Immature natural killer cell (primary cell): ENCODE data around the gene CXCR6. TPM values are rescaled to one million over a fixed set of nuclear protein-coding genes. Genes with fewer than 3 reads are reported as not detected.

Experiments used
- DNase-seq, 3 donors: peaks; one replicate each; pipeline ENCODE4 v3.0.0; 2022; ENCODE audit warnings: mixed read lengths in 1 of 3
- H3K27ac Mint-ChIP-seq, 6 donors: one replicate each; pipeline ENCODE4 v1.8.0; 2020; ENCODE audit warnings: mixed read lengths in 6 of 6, mild to moderate bottlenecking in 5 of 6, inconsistent platforms in 4 of 6, moderate library complexity in 3 of 6
- H3K27me3 Mint-ChIP-seq, 3 donors: one replicate each; pipeline ENCODE4 v1.8.0; 2020 to 2021; ENCODE audit warnings: low read depth in 3 of 3, mild to moderate bottlenecking in 3 of 3, mixed read lengths in 3 of 3, moderate library complexity in 3 of 3, inconsistent platforms in 1 of 3
- H3K36me3 Mint-ChIP-seq, 3 donors: one replicate each; pipeline ENCODE4 v1.8.0; 2020; ENCODE audit warnings: mixed read lengths in 3 of 3, inconsistent platforms in 2 of 3, mild to moderate bottlenecking in 2 of 3
- H3K4me1 Mint-ChIP-seq, 2 donors: one replicate each; pipeline ENCODE4 v1.8.0; 2020; ENCODE audit warnings: inconsistent platforms in 2 of 2, mild to moderate bottlenecking in 2 of 2, mixed read lengths in 2 of 2, moderate library complexity in 1 of 2
- H3K4me3 Mint-ChIP-seq, 5 donors: one replicate each; pipeline ENCODE4 v1.8.0; 2020; ENCODE audit warnings: mild to moderate bottlenecking in 5 of 5, mixed read lengths in 5 of 5, inconsistent platforms in 3 of 5, moderate library complexity in 3 of 5
- H3K9me3 Mint-ChIP-seq, 6 donors: one replicate each; pipeline ENCODE4 v1.8.0; 2020; ENCODE audit warnings: mild to moderate bottlenecking in 6 of 6, mixed read lengths in 6 of 6, inconsistent platforms in 4 of 6, moderate library complexity in 3 of 6
- polyA plus RNA-seq, 3 donors: library from polyadenylated mRNA; unstranded; fragments of 300-500 nt; fragmentation: Illumina TruSeq; gene quantifications; one replicate each; pipeline ENCODE4 v1.2.3, GENCODE V29; 2021

Gene CXCR6
- polyA plus RNA-seq, 3 donors from 2014 or later: 2.7 to 14.7 (median 8.5) TPM

DNA sequence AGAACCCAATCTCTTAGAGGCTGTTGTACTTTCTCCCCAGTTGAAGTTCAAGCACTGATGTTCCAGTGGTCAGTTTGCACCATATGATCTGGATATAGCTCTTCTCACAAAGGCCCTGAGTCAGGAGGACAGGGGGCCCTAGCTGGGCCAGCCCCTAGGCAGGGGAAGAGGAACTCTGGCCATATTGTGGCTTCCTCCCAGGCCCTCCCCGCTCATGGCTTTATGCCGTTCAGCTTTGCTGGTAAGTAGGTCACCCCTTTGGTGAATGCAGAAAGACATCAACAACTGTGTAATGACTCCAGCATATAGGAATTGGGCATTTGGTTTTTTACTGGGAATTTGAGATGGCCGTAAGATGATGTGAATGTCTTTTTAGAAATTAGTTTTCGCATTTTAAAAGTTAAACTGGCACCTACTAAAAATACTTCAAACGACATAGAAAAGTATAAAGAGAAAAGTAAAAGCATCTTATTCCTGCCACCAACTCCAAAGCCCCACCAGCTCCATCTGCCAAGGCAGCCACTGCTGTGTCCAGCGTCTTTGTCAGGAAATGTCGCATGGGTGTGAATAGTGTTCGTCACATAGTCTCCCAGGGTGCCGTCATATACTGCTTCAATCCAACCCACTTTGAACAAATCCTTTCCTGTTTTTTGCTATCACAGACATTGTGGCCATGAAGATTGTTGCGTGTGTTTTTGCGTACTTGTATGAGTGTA lies 31.6 kb upstream of the CXCR6 start:
- DNase-seq: peak; percentile 31 to 39 (median 39)
- Mint-ChIP-seq H3K27me3 (peaks cover 2 to 21% (median 16%) of the 10 kb centered on the region in 3 donors), H3K36me3 (peaks cover 22 to 33% (median 32%) of the 10 kb centered on the region in 3 donors), H3K27ac (peak overlapping the region; percentile 60 to 94 (median 78)), H3K4me3 (peak overlapping the region; percentile 25 to 73 (median 50)), H3K4me1 (peaks cover 91 to 98% of the 10 kb centered on the region in 2 donors), H3K9me3 (no peaks in the 10 kb centered on the region)

DNA sequence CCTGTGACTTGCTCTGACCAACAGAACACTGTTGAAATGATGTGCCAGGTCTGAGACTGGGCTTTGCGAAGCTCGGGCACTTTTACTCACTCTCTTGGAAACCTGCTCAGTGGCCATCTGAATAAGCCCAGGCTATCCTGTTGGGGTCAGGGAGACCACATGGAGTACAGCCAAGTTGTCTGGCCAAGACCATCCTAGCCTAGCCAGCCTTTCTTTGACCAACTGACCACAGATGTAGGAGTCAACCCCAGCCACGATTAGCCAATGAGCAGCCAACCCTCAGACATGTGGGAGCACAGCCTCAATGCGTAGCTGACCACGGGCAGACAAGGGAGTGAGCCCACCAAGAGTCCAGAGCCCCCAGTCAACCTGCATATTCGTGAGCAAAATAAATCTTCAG lies 30.8 kb upstream of the CXCR6 start:
- Mint-ChIP-seq H3K27me3 (peaks cover 2 to 22% (median 16%) of the 10 kb centered on the region in 3 donors), H3K27ac (peak overlapping the region in 5 of 6 donors; percentile 8 to 94 (median 84)), H3K4me1 (peaks cover 93 to 98% of the 10 kb centered on the region in 2 donors), H3K36me3 (peaks cover 17 to 30% (median 28%) of the 10 kb centered on the region in 3 donors), H3K4me3 (peak overlapping the region; percentile 25 to 73 (median 50)), H3K9me3 (no peaks in the 10 kb centered on the region)
- DNase-seq: no peak

DNA sequence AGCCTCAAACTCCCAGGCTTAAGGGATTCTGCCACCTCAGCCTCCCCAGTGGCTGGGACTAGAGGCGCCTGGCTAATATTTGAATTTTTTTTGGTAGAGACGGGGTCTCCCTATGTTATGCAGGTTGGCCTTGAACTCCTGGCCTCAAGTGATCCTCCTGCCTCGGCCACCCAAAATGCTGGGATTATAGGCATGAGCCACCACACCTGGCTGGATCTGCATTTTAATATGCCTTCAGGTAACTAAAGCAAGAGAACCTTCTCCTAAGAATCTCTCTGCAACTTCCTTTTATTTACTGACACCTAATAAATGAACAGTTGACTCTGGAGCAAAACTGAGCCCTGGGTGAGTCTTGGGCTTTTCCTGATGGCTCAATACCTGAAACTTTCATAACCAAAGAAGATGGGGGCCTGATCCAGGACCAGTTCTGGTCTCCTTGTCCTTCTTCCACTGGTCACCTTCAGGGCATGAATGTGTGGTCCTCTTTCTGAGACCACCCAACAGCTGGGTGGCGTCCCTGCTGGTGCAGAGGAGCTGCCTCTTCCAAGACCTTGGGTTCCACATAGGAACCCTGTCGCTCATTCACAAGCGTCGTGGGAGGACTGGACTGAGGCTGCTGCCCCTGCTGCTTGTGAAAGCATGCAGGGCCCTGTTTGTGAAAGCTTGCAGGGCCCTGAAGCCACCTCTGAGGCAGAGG lies 28.8 kb upstream of the CXCR6 start:
- Mint-ChIP-seq H3K4me3 (peak overlapping the region; percentile 81 to 94 (median 83)), H3K4me1 (peaks cover 79 to 84% of the 10 kb centered on the region in 2 donors), H3K36me3 (peaks cover 22 to 32% (median 26%) of the 10 kb centered on the region in 3 donors), H3K27me3 (peaks cover 2 to 18% (median 16%) of the 10 kb centered on the region in 3 donors), H3K9me3 (no peaks in the 10 kb centered on the region), H3K27ac (peak overlapping the region; percentile 90 to 95 (median 94))
- DNase-seq: no peak

DNA sequence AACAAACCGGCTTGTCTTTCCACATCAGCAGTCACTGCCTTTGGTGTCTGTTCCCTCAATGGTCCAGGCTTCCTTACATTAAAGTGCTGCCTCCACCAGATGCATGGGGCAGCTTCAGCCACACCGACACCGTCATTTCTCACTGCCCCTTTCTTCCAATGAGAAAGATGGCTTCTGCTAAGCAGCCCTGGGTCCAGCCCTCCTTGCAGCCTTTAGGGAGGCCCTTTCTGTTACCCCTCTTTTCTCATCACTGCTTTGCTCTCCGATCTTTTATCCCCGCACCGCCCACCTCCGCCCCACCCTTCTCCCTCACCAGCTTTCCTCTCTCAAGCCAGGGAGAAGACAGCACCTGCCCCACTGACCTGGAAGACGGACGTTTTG lies 28.2 kb upstream of the CXCR6 start:
- peaks cover 2 to 18% (median 15%) of the 10 kb centered on the region in 3 donors for H3K27me3 Mint-ChIP-seq
- H3K9me3 Mint-ChIP-seq: no peaks in the 10 kb centered on the region
- H3K36me3 Mint-ChIP-seq: peaks cover 16 to 33% (median 21%) of the 10 kb centered on the region in 3 donors
- H3K27ac Mint-ChIP-seq: peak overlapping the region; percentile 90 to 95 (median 94)
- no peak for DNase-seq
- H3K4me1 Mint-ChIP-seq: peaks cover 74 to 79% of the 10 kb centered on the region in 2 donors
- peak overlapping the region; percentile 81 to 94 (median 83) for H3K4me3 Mint-ChIP-seq

DNA sequence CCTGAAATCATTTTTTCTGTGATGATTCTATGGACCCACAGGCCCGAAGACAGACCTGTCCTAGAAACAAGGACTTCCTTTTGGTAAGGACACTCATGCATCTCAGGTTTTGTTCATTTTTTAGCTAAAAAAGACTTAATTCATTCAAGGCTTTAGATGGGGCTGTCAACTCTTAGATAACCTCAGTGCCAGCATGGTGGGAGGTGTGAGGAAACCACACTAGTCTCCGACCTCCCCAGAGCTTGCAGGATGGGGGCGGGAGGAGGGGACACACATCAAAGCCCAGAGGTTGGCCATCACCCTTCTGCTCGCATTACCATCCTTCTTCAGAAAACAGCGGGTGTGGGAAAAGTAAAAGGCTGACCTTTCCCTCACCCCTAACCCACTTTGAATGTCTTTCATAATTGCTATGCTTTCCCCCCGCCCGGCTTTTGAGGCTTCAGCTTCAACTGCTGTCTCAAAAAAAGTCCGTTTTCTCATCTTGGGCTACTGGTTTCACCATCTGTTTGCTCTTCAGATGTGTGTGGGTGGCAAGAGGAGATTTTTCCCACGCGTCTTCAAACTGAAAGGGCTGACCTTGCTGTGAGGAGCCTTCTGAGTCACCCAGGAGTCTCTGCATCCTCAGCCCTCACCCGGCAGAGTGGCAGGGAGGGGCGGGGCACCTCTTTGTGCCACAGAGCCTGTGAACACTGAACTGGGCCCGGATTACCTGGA lies 27.6 kb upstream of the CXCR6 start:
- Mint-ChIP-seq H3K27ac (peak overlapping the region; percentile 90 to 95 (median 94)), H3K36me3 (peaks cover 16 to 35% (median 17%) of the 10 kb centered on the region in 3 donors), H3K4me3 (peak overlapping the region; percentile 81 to 94 (median 83)), H3K9me3 (no peaks in the 10 kb centered on the region), H3K27me3 (peaks cover 2 to 17% (median 13%) of the 10 kb centered on the region in 3 donors), H3K4me1 (peaks cover 72 to 78% of the 10 kb centered on the region in 2 donors)
- peak; percentile 82 to 84 (median 84) for DNase-seq

DNA sequence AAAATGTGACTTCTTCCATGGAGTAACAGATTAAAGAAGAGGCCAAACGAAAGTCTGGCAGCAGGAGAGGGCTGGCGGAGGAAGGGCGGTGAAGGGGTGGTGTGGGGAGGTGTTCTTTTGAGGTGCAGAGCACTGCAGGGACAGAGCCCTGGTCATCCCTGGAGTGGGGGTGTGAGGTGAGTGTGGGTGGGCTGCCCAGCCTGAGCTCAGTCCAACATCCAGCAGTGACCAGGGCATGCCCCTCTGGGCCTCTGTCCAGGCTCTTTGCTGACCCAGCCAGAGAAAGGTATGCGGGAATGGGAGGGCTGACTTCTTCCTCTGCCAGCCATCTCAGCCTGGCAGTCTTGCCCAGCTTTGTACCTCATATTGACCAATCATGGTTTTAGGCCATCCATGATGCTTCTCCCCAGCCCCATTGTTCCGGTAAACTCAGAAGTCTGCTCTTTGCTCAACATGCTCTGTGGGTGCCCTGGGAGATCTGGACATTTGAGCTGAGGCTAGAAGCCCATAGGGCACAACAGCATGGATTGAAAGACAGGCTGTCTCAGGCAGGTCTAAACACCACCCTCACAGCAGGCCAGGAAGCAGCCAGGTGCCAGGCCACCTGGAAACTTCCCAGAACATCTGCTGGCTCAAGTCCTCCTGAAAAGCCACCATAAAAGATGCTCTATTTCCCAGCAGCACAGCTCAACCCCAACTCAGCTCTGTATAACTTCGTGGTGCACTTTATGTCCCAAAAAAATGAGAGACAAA lies 25.9 kb upstream of the CXCR6 start:
- DNase-seq: no peak
- H3K27me3 Mint-ChIP-seq: peaks cover 2 to 15% (median 12%) of the 10 kb centered on the region in 3 donors
- H3K4me1 Mint-ChIP-seq: peaks cover 68 to 78% of the 10 kb centered on the region in 2 donors
- peaks cover 8 to 44% (median 21%) of the 10 kb centered on the region in 3 donors for H3K36me3 Mint-ChIP-seq
- H3K9me3 Mint-ChIP-seq: no peaks in the 10 kb centered on the region
- H3K4me3 Mint-ChIP-seq: peak overlapping the region in 3 of 5 donors; percentile 17 to 38 (median 35)
- peak overlapping the region; percentile 72 to 95 (median 92) for H3K27ac Mint-ChIP-seq

DNA sequence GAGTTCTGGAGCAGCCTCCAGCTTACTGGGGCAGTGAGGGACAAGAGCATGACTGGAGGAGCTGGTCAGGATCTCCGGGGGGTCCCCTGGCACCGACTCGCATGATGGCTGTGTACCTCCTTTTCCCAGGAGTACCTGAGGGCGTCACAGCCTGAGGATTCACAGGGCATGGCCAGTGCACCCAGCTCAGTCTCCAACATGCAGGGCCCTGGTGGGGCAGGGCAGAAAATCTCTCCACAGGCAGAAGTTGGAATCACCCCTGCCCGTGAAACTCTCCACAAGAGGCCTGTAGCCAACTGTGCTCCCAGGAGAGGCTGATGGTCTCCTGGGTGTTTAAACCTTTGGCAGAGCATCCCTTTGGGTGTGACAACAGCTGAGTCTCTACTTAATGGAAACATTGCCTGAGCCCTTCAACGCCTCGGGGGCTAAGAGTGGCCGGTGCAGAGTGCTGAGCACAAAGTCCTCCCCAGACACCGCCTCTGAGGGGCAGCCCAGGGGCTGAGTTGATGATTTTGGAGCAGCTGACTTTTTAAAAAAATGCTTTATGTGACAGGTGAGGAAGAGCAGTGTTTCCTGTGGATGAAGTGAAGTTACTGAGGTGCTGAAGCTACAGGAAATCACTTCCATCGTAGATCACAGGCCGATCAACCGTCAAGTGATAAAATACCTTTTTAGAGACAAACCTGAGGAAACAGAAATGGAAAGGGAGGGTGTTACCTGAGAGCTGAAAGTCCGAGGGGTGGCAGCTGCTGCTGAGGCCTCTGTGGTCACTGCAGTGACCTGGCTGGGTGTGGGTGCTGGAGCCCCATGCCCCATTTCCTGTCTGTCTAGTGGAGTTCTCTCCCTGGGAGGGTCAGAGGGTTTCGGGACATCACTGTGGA lies 21.9 kb upstream of the CXCR6 start:
- Mint-ChIP-seq H3K27ac (peak overlapping the region; percentile 41 to 80 (median 72)), H3K4me3 (peak overlapping the region in 4 of 5 donors; percentile 53 to 76 (median 60)), H3K36me3 (peaks cover 25 to 70% (median 48%) of the 10 kb centered on the region in 3 donors), H3K4me1 (peaks cover 38 to 61% of the 10 kb centered on the region in 2 donors), H3K9me3 (no peaks in the 10 kb centered on the region), H3K27me3 (peaks cover 0 to 8% (median 3%) of the 10 kb centered on the region in 3 donors)
- no peak for DNase-seq

DNA sequence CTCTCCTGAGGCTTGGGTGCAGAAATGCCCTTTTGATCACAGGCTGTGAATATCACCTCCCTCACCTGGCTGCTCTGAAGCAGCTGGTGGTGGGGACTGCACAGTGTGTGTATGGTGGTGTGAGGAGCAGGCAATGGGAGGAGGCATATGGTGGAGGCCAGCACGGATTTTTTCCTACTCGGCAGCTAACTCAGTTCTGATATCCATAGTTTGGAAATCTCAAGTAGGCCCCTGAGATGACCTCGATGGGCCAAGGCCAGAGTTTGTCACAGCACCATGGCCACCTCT lies 21.3 kb upstream of the CXCR6 start:
- peaks cover 0 to 8% (median 0%) of the 10 kb centered on the region in 3 donors for H3K27me3 Mint-ChIP-seq

DNA sequence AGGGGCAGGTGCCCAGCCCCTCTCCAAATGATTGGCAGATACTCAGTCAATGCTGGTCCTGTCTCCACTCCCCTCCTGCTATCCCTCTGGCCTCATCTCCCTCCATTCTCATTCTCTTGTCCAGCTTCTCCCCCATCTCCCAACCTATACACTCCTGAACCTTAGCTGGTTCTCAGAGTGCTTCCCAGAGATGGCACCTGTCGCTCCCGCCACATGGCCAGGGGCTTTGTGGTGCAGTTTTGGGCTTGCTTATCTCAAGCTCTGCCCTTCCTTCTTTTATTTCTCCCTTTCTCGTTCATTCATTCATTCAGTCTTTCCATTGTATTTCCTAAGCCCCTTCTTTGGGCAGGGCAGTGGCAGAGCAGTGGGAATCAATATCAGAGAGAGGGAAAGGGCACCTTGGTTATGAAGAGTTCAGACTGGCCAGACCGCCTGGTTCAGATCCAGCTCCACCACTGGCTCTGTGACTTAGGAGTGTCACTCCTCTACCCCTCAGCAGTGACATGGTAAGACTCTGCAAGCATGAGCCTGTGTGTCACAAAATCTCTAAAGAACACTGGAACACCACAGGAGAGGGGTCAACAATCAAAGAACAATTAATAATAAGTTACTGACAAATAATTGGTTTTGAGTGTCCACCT lies 20.2 kb upstream of the CXCR6 start:
- H3K9me3 Mint-ChIP-seq: no peaks in the 10 kb centered on the region

More for the DNA sequence above, 21.3 kb upstream of the CXCR6 start:
- no peaks in the 10 kb centered on the region for H3K9me3 Mint-ChIP-seq
- no peak for DNase-seq
- peak overlapping the region in 2 of 5 donors; percentile 19 to 38 for H3K4me3 Mint-ChIP-seq
- H3K36me3 Mint-ChIP-seq: peaks cover 27 to 76% (median 51%) of the 10 kb centered on the region in 3 donors
- H3K27ac Mint-ChIP-seq: peak overlapping the region in 4 of 6 donors; percentile 41 to 75 (median 64)
- peaks cover 32 to 56% of the 10 kb centered on the region in 2 donors for H3K4me1 Mint-ChIP-seq

DNA sequence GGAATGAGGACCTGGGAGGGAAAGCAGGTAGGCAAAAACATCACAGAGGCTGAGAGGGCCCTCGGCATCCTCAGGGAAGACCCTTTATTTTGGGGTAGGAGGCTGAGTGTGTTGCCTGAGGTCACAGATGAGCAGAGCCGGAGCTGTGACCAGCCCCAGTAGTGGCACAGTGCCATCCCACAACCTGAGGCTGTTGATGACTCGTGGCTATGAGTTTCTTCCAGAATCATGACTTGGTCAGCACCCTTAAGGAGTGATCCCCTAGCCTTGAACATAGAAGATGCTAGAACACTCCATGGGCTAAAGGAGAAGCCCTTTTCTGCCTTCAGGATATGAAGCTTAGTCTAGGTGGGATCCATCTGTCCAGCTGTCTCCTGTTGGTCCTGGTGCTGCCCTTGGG lies 19.5 kb upstream of the CXCR6 start:
- DNase-seq: no peak
- peaks cover 26 to 50% of the 10 kb centered on the region in 2 donors for H3K4me1 Mint-ChIP-seq
- H3K4me3 Mint-ChIP-seq: no peak overlapping the region
- H3K36me3 Mint-ChIP-seq: peaks cover 34 to 83% (median 59%) of the 10 kb centered on the region in 3 donors
- no peaks in the 10 kb centered on the region for H3K9me3 Mint-ChIP-seq
- peaks cover 0 to 11% (median 0%) of the 10 kb centered on the region in 3 donors for H3K27me3 Mint-ChIP-seq
- H3K27ac Mint-ChIP-seq: peak overlapping the region in 1 of 6 donors; percentile 58

More for the DNA sequence above, 20.2 kb upstream of the CXCR6 start:
- Mint-ChIP-seq H3K4me1 (peaks cover 25 to 46% of the 10 kb centered on the region in 2 donors), H3K36me3 (peaks cover 31 to 81% (median 58%) of the 10 kb centered on the region in 3 donors), H3K27me3 (peaks cover 0 to 8% (median 0%) of the 10 kb centered on the region in 3 donors), H3K4me3 (no peak overlapping the region), H3K27ac (peak overlapping the region in 2 of 6 donors; percentile 39 to 58)
- DNase-seq: no peak

DNA sequence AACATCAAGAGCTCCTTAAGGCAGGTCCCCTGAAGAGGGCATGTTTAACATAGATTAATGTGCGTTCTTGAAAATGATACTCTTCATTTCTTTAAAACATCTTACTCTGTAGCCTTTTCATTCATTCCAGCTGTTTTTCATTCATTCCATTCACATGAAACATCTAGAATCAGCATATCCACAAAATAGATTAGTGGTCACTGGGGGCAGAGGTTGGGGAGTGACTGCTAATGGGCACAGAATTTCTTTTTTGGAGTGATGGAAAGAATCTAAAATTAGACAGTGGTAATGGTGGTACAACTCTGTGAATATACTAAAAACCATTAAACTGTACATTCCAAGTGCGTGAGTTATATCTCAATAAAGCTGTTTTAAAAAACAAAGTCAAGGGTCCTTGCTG lies 15.4 kb upstream of the CXCR6 start:
- DNase-seq: no peak
- Mint-ChIP-seq H3K36me3 (peaks cover 54 to 82% (median 67%) of the 10 kb centered on the region in 3 donors), H3K27me3 (peaks cover 0 to 8% (median 0%) of the 10 kb centered on the region in 3 donors), H3K27ac (peak overlapping the region in 2 of 6 donors; percentile 45 to 74), H3K9me3 (no peaks in the 10 kb centered on the region), H3K4me3 (no peak overlapping the region), H3K4me1 (peaks cover 13 to 29% of the 10 kb centered on the region in 2 donors)
